H1 (cell line): ENCODE measurements around the gene DERL3.

ENCODE experiments used
- CBX5 ChIP-seq: fragments of 300-800, 300-1000 bp; sonication (generic); IDR thresholded peaks from 2 replicates; pipeline ENCODE4 v1.7.1; 2016; ENCODE audit warnings: antibody characterized with exemption, low read length, low read depth
- CTCF ChIP-seq, 3 experiments: IDR thresholded peaks; 1 replicate in 2 of 3; 2 replicates in 1 of 3; pipeline versions ENCODE4 v1.5.1 to v1.6.1; 2011; ENCODE audit warnings: low read length in 3 of 3, mild to moderate bottlenecking in 3 of 3, inconsistent platforms in 2 of 3, low read depth in 1 of 3, moderate library complexity in 1 of 3; ENCODE audit not compliant: insufficient read depth in 1 of 3; ENCODE audit errors: control extremely low read depth in 1 of 3
- MAFK ChIP-seq: IDR thresholded peaks from 2 replicates; pipeline ENCODE4 v1.6.1; 2012; ENCODE audit warnings: low read depth, mild to moderate bottlenecking, improper control_type of control experiment, low read length
- POLR2A ChIP-seq, 2 experiments: IDR thresholded peaks; 1 replicate in 1 of 2; 2 replicates in 1 of 2; pipeline ENCODE4 v1.6.1; 2011; ENCODE audit warnings: low read depth in 2 of 2, low read length in 2 of 2, mild to moderate bottlenecking in 2 of 2; ENCODE audit errors: control extremely low read depth in 1 of 2
- SAP30 ChIP-seq: fragments of 300-600 bp; sonication (generic); IDR thresholded peaks from 2 replicates; pipeline ENCODE4 v1.7.1; 2012; ENCODE audit warnings: low read length, moderate library complexity, mild to moderate bottlenecking, inconsistent platforms; ENCODE audit not compliant: insufficient read depth, insufficient replicate concordance
- SP1 ChIP-seq: IDR thresholded peaks from 2 replicates; pipeline ENCODE4 v1.6.1; 2011; ENCODE audit warnings: low read depth, low read length
- SP2 ChIP-seq: IDR thresholded peaks from 2 replicates; pipeline ENCODE4 v1.6.1; 2012; ENCODE audit warnings: mild to moderate bottlenecking, low read length, inconsistent platforms
- TAF1 ChIP-seq: IDR thresholded peaks from 2 replicates; pipeline ENCODE4 v1.6.1; 2011; ENCODE audit warnings: mild to moderate bottlenecking, low read depth, low read length
- USF2 ChIP-seq: IDR thresholded peaks from 2 replicates; pipeline ENCODE4 v1.6.1; 2011; ENCODE audit warnings: low read length, improper control_type of control experiment

GRCh38 chr22:23829845-23830372 lies 8.9 kb downstream of the DERL3 start:
- TF ChIP-seq MAFK, result no peak
- no peak for TF ChIP-seq TAF1
- TF ChIP-seq USF2, result no peak
- no peak for TF ChIP-seq CTCF (IDR thresholded peaks at IDR 0.05; ENCODE audit: control extremely low read depth in 1 of 3, insufficient read depth in 1 of 3, low read depth in 1 of 3, low read length in 3 of 3)
- no peak for TF ChIP-seq SAP30
- TF ChIP-seq SP1, result no peak
- 0 out of 3 replicates have a peak, but pooled peaks of 1 of the 2 experiments have one; percentile 1 for TF ChIP-seq POLR2A (IDR thresholded peaks at IDR 0.05; ENCODE audit: control extremely low read depth in 1 of 2, low read depth in 2 of 2, low read length in 2 of 2)
- TF ChIP-seq SP2, result no peak
- TF ChIP-seq CBX5, result no peak
